Breast epithelium (tissue), 3 donors: ENCODE data around the gene TNS3.

Source experiments
- CTCF ChIP-seq, 3 donors: fragments of 450-650 bp; IDR thresholded peaks; one replicate each; pipeline ENCODE4 v1.5.1; 2016 to 2017; ENCODE audit warnings: antibody characterized with exemption in 3 of 3, mild to moderate bottlenecking in 3 of 3, moderate library complexity in 3 of 3
- POLR2A ChIP-seq: fragments of 450-650 bp; IDR thresholded peaks from one replicate; pipeline ENCODE4 v1.6.1; 2016; ENCODE audit warnings: antibody characterized with exemption, mild to moderate bottlenecking, moderate library complexity
- POLR2AphosphoS5 ChIP-seq, 3 donors: sonication (generic); formaldehyde crosslinking; IDR thresholded peaks; one replicate each; pipeline ENCODE4 v1.6.1; 2017; ENCODE audit warnings: antibody characterized with exemption in 3 of 3

GRCh38 chr7:47335557-47336471, 246.1 kb downstream of the TNS3 start:
- TF ChIP-seq POLR2A = no peak
- no peak for TF ChIP-seq CTCF (IDR thresholded peaks at IDR 0.05)
- no peak for TF ChIP-seq POLR2AphosphoS5 (IDR thresholded peaks at IDR 0.05)
